ENCODE data around the gene INTS3. TPM values are rescaled to one million over a fixed set of nuclear protein-coding genes. Genes with fewer than 3 reads are reported as not detected.
A peak's percentile ranks its signal among the peaks of the same experiment; 100 is the strongest.
"Not testable (repeated sequence)": the region's sequence is repeated elsewhere in the genome, so short reads cannot be mapped to it uniquely, and the experiment has no call there.

INTS3 gene
- total RNA-seq, 1 donor from 2014 or later = 35.5 TPM

DNA sequence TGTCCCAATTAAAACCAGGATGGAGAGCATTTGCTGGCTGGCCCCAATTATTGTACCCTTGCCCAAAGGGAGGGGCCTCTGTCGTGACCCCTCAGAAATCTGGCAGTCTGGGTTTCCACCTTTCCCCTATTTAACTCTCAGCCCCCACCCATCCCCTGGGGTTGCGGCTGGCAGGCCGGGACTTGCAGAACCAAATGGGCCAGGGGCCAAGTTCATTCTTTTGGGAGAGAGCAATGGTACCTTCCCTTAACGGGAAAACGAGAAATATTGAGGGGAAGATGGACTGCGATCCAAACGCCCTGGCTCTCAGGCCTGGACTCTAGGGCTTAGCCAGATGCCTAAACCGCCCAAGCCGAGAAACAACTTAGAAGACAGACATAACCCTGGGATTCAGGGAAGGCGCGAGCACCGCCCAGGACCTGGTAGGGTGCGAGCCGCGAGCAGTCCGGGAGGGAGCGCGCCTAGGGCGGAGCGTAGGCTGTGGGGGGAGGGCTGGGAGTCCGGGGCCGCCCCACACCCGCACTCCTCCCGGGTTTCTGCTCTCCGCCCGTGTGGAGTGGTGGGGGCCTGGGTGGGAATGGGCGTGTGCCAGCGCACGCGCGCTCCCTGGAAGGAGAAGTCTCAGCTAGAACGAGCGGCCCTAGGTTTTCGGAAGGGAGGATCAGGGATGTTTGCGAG, 47.1 kb downstream of the INTS3 start, which contains the start of gene SLC27A3:
Gene SLC27A3 (plus strand): TSS at position 628 of the 678 bp plus-strand sequence. CDS start 91 bp downstream, outside the sequence.
- ATAC-seq = peak; percentile 87
- peak; percentile 89 for DNase-seq
- intact Hi-C loops (cut with micrococcal nuclease) = loop anchor here (5.0 kb wide), 1 partner anchor 98 kb away; the partner anchor contains the start of gene NPR1

DNA sequence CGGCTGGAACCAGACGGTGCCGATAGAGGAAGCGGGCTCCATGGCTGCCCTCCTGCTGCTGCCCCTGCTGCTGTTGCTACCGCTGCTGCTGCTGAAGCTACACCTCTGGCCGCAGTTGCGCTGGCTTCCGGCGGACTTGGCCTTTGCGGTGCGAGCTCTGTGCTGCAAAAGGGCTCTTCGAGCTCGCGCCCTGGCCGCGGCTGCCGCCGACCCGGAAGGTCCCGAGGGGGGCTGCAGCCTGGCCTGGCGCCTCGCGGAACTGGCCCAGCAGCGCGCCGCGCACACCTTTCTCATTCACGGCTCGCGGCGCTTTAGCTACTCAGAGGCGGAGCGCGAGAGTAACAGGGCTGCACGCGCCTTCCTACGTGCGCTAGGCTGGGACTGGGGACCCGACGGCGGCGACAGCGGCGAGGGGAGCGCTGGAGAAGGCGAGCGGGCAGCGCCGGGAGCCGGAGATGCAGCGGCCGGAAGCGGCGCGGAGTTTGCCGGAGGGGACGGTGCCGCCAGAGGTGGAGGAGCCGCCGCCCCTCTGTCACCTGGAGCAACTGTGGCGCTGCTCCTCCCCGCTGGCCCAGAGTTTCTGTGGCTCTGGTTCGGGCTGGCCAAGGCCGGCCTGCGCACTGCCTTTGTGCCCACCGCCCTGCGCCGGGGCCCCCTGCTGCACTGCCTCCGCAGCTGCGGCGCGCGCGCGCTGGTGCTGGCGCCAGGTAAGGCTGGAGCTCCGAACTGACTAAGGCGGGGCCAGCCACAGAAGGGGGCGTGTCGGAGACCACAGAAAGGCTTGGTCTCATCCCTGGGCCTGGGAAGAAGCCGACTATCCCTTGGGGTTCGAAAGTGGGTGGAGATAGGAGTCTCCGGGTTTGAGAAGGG, 47.8 kb downstream of the INTS3 start:
- DNase-seq (peak; percentile 80), ATAC-seq (peak; percentile 49)
- intact Hi-C loops (cut with micrococcal nuclease) = no loop called here

DNA sequence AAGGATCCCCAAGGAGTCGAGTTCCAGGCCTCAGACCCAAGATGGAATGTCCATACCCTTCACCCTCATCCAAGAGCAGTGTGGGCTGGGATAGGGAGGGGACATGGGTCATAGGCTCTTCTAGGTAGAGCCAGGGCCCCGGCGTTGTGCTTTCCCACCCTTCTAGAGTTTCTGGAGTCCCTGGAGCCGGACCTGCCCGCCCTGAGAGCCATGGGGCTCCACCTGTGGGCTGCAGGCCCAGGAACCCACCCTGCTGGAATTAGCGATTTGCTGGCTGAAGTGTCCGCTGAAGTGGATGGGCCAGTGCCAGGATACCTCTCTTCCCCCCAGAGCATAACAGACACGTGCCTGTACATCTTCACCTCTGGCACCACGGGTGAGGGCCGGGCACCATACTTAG, 48.5 kb downstream of the INTS3 start:
- intact Hi-C loops (cut with micrococcal nuclease) = no loop called here
- DNase-seq (no peak), ATAC-seq (no peak)

DNA sequence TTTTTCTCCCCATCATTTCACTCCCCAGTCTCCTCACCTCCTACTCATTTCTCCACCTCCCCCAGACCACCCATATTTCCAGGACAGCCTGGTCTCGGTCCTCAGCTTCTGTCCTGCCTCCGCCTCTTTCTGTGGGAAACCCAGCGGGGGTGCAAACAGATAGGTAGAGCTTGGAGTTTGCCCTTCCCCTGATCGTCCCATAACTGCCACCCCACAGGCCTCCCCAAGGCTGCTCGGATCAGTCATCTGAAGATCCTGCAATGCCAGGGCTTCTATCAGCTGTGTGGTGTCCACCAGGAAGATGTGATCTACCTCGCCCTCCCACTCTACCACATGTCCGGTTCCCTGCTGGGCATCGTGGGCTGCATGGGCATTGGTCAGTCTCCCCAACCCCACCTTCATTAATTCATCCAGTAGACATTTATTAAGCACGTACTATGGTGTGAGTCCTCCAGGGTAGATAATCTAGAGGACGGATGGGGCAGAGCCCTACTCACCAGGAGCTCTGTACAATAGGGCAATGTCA, 49.1 kb downstream of the INTS3 start:
- DNase-seq = no peak
- ATAC-seq = no peak
- intact Hi-C loops (cut with micrococcal nuclease) = no loop called here

DNA sequence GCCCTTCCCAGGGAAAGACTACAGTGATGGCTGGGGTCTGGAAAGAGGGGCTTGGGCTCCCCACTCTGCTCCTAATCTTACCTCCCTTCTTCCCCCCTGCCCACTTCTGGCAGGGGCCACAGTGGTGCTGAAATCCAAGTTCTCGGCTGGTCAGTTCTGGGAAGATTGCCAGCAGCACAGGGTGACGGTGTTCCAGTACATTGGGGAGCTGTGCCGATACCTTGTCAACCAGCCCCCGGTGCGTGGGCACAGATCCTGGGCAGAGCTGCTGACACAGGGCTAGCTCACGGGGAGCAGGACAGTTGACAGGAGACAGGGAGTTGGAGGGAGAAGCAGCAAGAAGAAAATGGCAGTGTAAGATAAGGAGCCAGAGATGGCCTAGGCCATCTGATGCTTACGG, 49.8 kb downstream of the INTS3 start:
- intact Hi-C loops (cut with micrococcal nuclease) = no loop called here
- ATAC-seq (no peak), DNase-seq (no peak)

GRCh38 chr1:153778051-153778823, 50.4 kb downstream of the INTS3 start:
- ATAC-seq (no peak), DNase-seq (no peak)
- intact Hi-C loops (cut with micrococcal nuclease) = no loop called here

DNA sequence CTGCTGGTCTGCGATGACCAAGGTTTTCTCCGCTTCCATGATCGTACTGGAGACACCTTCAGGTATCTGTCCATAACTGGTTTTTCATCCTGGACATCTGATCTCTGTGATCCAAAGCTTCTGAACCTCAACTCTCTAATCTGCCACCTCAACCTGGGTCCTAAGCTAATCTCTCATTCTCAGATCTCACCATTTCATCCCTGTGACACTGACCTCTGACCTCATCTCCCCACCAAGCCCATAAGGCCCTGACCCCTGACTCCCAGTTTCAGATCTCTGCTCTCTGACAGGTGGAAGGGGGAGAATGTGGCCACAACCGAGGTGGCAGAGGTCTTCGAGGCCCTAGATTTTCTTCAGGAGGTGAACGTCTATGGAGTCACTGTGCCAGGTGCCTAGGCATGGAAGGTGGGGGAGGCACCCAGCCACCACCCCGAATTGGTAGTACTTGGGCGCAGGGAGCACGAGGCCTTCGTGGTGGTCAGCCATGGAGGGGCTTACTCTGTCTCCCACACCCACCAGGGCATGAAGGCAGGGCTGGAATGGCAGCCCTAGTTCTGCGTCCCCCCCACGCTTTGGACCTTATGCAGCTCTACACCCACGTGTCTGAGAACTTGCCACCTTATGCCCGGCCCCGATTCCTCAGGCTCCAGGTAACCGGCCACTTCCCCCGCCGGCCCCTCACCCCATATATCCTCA, 51.1 kb downstream of the INTS3 start:
- no peak for DNase-seq
- intact Hi-C loops (cut with micrococcal nuclease) = no loop called here

GRCh38 chr1:153779781-153780541, 52.1 kb downstream of the INTS3 start:
- DNase-seq (no peak), ATAC-seq (no peak)
- intact Hi-C loops (cut with micrococcal nuclease) = no loop called here

More for the DNA sequence above, 51.1 kb downstream of the INTS3 start:
- no peak for ATAC-seq

DNA sequence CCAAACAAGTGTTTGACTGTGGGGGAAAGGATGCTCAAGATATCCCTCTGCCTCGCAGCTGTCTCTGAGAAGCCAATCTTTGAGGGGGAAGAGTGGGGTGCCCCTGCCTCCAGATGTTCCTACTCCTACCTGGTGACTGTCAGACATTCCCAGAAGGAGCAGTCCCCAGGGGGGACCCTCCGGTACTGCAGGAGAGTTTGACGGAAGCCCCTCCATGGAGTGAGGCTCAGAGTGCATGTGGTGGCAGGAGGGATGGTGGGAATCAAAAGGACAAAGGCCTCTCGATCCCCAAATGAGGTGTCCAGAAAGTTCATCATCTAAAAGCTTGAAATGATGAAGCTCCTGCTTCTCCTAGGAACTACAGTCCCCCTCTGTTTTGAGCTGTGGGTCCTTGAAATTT, 52.7 kb downstream of the INTS3 start:
- no peak for ATAC-seq
- no peak for DNase-seq
- intact Hi-C loops (cut with micrococcal nuclease) = no loop called here

- intact Hi-C loops (cut with micrococcal nuclease); DNase-seq; ATAC-seq: not testable (repeated sequence)
Observed at GRCh38 chr1:153782648-153783047, 54.8 kb downstream of the INTS3 start.

- peak; percentile 98 for ATAC-seq
- intact Hi-C loops (cut with micrococcal nuclease) = no loop called here
- peak; percentile 96 for DNase-seq
Observed at GRCh38 chr1:153783233-153784190, 55.7 kb downstream of the INTS3 start.

DNA sequence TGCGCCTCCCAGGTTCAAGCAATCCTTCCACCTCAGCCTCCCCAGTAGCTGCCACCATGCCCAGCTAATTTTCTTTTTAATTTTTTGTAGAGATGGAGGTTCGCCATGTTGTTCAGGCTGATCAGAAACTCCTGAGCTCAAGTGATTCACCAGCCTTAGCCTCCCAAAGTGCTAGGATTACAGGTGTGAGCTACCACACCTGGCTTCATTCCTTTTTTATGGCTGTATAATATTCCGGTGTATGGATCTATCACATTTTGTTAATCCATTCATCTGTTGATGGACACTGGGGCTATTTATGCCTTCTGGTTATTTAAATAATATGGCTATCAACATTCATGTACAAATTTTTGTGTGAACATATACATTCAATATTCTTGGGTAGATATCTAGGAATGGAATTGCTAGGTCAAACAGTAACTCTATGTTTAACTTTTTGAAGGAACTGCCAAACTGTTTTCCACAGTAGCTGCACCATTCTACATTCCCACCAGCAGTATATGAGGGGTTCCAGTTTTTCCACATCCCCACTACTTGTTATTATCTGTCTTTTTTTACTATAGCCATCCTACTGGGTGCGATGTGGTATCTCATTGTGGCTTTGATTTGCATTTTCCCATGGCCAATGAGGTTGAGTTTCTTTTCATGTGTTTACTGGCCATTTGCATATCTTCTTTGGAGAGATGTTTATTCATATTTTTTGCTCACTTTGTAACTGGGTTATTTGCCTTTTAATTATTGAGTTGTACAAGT, 58.4 kb downstream of the INTS3 start:
- intact Hi-C loops (cut with micrococcal nuclease) = no loop called here
- ATAC-seq (no peak), DNase-seq (no peak)

DNA sequence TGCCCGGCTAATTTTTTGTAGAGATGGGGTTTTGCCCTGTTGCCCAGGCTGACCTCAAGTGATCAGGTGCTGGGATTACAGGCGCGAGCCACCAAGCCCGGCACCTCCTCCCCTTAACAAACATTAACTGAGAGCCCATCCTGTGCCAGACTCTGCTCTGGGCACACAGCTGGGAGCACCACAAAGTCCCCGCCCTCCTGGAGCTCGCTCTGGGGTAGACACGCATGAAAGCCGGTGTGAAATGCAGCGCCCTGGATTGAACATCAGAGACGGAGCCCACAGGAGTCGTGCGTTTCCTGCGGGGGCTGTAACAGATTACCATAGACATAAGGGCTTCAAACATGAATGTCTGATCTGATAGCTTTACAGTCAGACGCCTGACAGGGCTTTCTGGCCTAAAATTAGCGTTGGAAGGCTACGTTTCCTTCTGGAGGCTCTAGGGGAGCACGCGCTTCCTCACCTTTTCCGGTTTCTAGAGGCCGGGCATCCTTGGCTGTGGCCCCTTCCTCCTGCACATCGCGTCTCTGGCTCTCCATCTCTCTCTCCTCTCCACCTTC, 61.7 kb downstream of the INTS3 start:
- ATAC-seq (peak; percentile 3), DNase-seq (peak; percentile 23)
- intact Hi-C loops (cut with micrococcal nuclease) = loop anchor here (10.0 kb wide), 1 partner anchor 185 kb away; the partner anchor contains the start of gene JTB

DNA sequence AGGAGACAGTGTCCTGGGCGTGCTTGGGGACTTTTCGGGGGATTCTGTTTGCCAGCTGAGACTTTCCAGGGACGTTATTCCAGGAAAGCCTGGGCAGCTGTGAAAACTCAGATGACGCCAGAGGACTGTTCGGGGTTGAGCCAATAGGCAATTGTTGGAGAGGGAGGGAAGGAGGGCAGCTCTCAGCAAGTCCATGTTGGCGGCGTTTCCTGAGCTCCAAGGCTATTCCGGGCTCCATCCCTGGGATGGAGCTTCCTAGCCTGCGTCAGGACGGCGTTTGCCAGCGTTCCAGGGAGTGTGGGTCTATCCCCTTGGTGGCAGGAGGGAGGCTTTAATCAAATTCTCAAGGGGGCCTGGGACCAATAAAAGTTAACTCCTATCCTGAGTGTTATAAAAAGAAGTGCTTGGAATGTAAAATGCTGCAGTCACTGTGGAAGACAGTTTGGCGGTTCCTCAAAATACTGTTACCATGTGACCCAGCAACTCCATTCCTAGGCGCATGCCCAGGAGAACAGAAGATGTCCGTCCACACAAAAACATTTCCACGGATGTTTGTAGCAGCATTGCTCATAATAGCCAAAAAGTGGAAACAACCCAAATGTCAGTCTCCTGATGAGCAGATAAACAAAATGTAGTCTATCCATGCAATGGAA, 62.6 kb downstream of the INTS3 start:
- intact Hi-C loops (cut with micrococcal nuclease) = loop anchor here (10.0 kb wide), 1 partner anchor 184 kb away; the partner anchor contains the start of gene JTB
- DNase-seq (peak; percentile 88), ATAC-seq (peak; percentile 93)

DNA sequence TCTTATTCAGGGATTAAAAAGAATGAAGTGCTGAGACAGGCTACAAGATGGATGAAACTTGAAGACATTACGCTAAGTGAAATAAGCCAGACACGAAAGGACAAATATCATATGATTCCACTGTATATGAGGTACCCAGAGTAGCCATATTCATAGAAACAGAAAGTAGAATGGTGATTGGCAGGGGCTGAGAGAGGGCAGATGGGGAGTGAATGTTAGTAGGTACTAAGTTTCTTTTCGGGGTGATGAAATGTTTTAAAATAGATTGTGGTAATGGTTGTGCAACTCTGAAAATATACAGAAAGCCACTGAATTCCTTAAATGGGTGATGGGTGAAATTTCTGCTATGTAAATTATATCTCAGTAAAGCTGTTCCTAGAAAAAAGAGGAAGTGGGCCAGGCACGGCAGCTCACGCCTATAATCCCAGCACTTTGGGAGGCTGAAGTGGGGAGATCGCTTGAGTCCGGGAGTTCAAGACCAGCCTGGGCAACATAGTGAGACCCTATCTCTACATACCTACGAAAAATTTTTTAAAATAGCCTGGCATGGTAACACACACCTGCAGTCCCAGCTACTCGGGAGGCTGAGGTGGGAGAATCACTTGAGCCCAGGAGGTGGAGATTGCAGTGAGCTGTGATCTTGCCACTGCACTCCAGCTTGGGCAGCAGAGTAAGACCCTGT, 63.3 kb downstream of the INTS3 start:
- DNase-seq = peak; percentile 54
- peak; percentile 33 for ATAC-seq
- intact Hi-C loops (cut with micrococcal nuclease) = loop anchor here (10.0 kb wide), 1 partner anchor 184 kb away; the partner anchor contains the start of gene JTB
